ENCODE results near the gene CARD14.
A peak's percentile ranks its signal among the peaks of the same experiment; 100 is the strongest.

The CARD14 gene

GRCh38 chr17:80213643-80213975, 43.8 kb downstream of the CARD14 start:
- DNase-seq = no peak

- DNase-seq = no peak
These were observed 44.4 kb downstream of the CARD14 start for GRCh38 chr17:80214012-80214877.

GRCh38 chr17:80214878-80215210, 45.0 kb downstream of the CARD14 start:
- no peak for DNase-seq

- DNase-seq = no peak
These were observed 46.9 kb downstream of the CARD14 start for GRCh38 chr17:80216473-80217456.

- no peak for DNase-seq
These were observed 48.0 kb downstream of the CARD14 start for GRCh38 chr17:80217703-80218362.

GRCh38 chr17:80218391-80218790, 48.6 kb downstream of the CARD14 start:
- DNase-seq = no peak

- DNase-seq = no peak
These were observed 49.4 kb downstream of the CARD14 start for GRCh38 chr17:80219013-80219762.

DNA sequence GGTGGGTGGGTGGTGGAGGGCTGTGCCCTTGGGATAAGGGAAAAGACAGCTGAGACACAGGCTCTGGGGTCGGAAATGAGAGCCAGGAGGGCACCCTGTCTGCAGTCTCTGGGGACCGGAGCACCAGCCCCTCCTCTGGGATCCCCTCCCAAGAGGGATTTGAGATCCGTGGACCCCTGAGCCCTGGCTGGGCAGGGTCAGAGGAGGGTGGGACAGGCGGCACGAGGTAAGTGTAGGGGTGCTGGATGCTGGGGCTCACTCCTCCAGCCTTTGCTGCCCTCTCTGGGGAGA, 49.9 kb downstream of the CARD14 start:
- no peak for DNase-seq

- peak; percentile 65 for DNase-seq
These were observed 50.4 kb downstream of the CARD14 start, which contains the start of the genes SGSH and SLC26A11 for GRCh38 chr17:80220054-80220735. TSS of gene SGSH (minus strand) at chr17:80220333. CDS start at chr17:80220313, 20 bp downstream. TSS of gene SLC26A11 (plus strand) at chr17:80220427. CDS start at chr17:80221561, 1,134 bp downstream.

DNA sequence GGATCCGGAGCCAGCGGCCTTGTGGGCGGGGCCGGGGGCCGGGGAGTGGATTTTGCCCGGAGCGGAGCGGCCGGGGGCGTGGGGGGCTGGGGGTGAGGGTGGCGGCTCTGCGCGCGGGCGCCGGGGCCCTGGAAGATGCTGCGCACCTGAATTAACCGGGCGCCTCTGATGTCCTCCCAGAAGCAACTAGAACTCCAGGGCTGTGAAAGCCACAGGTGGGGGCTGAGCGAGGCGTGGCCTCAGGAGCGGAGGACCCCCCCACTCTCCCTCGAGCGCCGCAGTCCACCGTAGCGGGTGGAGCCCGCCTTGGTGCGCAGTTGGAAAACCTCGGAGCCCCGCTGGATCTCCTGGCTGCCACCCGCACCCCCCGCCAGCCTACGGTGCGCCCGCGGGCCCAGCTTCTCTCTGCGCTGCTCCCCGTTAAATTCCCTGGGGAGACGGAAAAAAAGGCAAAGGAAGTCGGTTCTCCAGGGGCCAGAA, 50.9 kb downstream of the CARD14 start:
- no peak for DNase-seq

DNA sequence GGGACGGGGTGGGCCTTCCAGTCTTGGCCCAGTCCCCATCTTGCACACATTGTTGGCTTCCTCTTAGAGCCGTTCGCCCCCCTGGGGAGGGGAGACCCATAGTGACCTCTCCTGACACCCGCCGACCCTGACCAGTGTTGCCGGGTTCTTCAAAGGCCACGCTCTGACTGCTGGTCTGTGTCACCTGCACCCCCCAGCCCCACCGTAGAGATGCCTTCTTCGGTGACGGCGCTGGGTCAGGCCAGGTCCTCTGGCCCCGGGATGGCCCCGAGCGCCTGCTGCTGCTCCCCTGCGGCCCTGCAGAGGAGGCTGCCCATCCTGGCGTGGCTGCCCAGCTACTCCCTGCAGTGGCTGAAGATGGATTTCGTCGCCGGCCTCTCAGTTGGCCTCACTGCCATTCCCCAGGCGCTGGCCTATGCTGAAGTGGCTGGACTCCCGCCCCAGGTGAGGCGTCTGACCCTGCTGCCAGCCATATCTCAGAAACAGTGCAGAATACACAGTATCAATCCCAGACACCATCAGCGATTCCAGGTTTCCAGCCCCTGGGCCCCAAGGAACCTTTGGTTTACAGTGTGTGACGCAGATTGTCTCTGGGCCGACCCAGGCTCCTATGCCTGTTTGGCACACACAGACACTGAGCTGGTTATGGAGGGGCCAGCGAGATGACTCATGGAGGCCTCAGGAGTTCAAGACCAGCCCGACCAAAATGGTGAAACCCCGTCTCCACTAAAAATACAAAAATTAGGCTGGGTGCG, 51.7 kb downstream of the CARD14 start:
- DNase-seq = no peak

DNA sequence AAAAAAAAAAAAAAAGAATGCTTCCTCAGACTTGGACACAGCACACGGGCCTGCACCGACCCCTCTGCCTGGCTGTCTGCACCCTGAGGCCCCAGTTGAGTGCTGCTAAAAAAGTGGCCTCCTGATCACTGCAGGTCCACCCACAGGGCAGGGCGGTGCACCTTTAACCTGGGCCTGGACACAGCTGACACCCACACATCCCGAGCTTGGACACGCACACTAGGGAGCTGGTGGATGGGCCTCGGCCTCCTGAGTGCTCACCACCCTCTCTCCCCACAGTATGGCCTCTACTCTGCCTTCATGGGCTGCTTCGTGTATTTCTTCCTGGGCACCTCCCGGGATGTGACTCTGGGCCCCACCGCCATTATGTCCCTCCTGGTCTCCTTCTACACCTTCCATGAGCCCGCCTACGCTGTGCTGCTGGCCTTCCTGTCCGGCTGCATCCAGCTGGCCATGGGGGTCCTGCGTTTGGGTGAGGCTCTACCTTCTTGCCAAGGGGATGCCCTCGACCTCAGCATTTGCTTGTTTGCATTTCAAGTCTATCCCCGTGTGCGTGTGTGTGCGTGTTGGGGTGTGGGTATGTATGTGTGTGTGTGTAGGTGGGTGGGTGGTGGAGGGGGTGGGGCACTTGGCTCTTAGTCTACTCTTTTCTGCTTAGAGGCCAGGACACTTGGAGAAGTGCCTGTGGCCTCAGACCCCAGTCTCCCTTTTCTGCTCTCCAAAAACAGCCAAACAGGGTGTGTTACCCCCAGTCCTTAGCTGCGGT, 52.7 kb downstream of the CARD14 start:
- DNase-seq = no peak

DNA sequence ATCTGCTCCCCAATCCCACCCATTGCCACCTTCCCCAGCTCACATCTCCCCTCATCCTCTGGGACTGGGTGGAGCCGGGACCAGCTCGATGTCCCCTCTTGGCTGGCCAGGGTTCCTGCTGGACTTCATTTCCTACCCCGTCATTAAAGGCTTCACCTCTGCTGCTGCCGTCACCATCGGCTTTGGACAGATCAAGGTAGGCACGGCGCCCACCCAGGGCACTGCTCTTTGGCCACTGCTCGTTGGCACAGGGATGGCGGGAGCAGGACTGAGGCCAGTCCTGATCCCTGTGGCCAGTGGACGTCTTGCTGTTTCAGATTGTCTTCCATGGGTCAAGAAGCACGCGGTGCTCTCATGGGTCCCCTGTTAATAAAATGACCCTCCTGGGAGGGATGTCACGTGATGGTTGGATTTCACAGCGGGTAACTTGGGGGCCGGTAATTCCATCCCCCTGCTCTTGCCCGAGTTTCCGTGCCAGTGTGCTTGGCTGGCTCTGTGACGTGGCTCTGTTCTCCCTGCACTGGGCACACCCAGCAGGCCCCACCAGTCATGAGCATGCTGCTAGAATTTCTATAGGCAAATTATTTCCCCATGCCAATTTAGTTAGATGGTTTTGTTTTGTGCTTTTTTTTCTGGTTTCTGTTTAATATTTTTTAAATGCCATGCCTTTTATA, 53.4 kb downstream of the CARD14 start:
- no peak for DNase-seq

GRCh38 chr17:80223838-80224497, 54.1 kb downstream of the CARD14 start:
- DNase-seq = no peak

- DNase-seq = no peak
These were observed 54.9 kb downstream of the CARD14 start for GRCh38 chr17:80224683-80225082.

- DNase-seq = no peak
These were observed 55.4 kb downstream of the CARD14 start for GRCh38 chr17:80225230-80225629.

DNA sequence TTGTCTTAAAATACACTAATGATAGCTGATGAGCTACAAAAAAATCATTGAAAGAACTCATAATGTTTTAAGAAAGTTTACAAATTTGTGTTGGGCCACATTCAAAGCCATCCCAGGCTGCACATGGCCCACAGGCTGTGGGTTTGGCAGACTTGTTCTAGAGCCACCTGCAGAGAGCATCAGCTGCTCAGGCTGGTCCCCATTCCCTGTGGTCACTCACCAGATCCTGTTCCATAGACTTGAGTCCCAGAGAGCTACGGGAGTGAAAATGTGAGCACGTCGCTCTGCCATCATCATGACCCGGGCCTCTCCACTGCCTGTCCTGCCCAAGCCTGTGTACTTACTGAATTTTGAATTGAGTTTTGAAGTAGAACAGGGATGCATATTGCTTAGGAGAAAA, 57.3 kb downstream of the CARD14 start:
- DNase-seq = no peak

GRCh38 chr17:80227666-80228065, 57.8 kb downstream of the CARD14 start:
- no peak for DNase-seq

DNA sequence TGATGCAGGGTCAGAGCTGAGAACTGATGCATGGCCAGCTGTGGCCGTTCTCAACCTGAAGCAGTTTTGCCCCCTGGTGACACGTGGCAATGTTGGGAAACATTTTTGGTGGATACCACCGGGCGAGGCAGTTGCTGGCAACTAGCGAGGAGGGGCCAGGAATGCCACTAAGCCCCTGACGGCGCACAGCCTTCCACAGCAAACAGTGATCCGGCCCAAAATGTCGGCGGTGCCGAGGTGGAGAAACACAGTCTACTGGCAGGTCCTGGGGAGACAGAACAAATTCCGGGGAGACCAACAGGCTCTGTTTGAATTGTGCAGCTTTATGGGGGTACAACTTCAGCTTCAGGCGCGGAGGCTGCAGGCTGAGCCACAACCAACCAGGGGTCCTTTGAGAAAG, 58.6 kb downstream of the CARD14 start:
- no peak for DNase-seq
